SK-N-SH treated with all-trans-retinoic acid at 6 μM for 48 hours (cell line): ENCODE data around the gene PLXNC1.

Source experiments
- ARNTL ChIP-seq: fragments of 450-650 bp; formaldehyde crosslinking; IDR thresholded peaks from 2 replicates; pipeline ENCODE4 v1.5.0; 2020; ENCODE audit warnings: low read depth, mild to moderate bottlenecking, moderate library complexity, borderline replicate concordance
- CREB5 ChIP-seq: fragments of 250-450 bp; sonication (Bioruptor Pico); IDR thresholded peaks from 2 replicates; pipeline ENCODE4 v1.5.1; 2020; ENCODE audit warnings: low read depth, mild to moderate bottlenecking, moderate library complexity
- CSDC2 ChIP-seq: fragments of 250-450 bp; sonication (Bioruptor Pico); IDR thresholded peaks from 2 replicates; pipeline ENCODE4 v1.5.0; 2020; ENCODE audit warnings: mild to moderate bottlenecking, moderate library complexity
- ESRRG ChIP-seq: fragments of 250-450 bp; sonication (Bioruptor Pico); IDR thresholded peaks from 2 replicates; pipeline ENCODE4 v1.6.1; 2021; ENCODE audit warnings: mild to moderate bottlenecking
- ISL1 ChIP-seq: fragments of 250-450 bp; sonication (Bioruptor Pico); IDR thresholded peaks from 2 replicates; pipeline ENCODE4 v2.1.2; 2022; ENCODE audit warnings: mild to moderate bottlenecking, moderate library complexity
- PPARA ChIP-seq: fragments of 250-450 bp; sonication (Bioruptor Pico); IDR thresholded peaks from 2 replicates; pipeline ENCODE4 v1.5.0; 2020; ENCODE audit warnings: mild to moderate bottlenecking, borderline replicate concordance
- ZFP3 ChIP-seq: fragments of 250-450 bp; sonication (Bioruptor Pico); IDR thresholded peaks from 2 replicates; pipeline ENCODE4 v1.5.0; 2020; ENCODE audit warnings: mild to moderate bottlenecking, moderate library complexity
- ZFP30 ChIP-seq: fragments of 450-650 bp; formaldehyde crosslinking; IDR thresholded peaks from 2 replicates; pipeline ENCODE4 v1.5.0; 2022; ENCODE audit warnings: mild to moderate bottlenecking, moderate library complexity
- TF ChIP-seq, protein P1 (sequence below): fragments of 250-450 bp; sonication (Bioruptor Pico); IDR thresholded peaks from 2 replicates; pipeline ENCODE4 v1.8.0; 2020; ENCODE audit warnings: mild to moderate bottlenecking, moderate library complexity, borderline replicate concordance

DNA sequence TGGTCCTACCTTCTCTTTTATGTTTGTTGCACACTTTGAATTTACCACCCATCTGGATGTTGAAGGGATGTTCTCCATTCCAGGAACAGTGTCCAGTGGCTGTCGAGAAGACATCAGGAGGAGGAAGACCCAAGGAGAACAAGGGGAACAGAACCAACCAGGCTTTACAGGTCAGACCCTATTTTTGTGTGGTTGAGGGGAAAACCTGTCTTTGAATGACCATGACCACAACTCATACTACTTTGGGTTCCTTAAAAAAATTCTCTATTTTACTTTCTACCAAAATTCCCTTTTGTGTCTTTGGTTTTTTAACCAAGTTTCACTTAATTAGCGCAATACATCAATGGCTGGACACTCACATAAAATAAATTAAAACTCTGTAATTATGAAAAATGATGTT lies 78.7 kb downstream of the PLXNC1 start:
- TF ChIP-seq ZFP3 (CRISPR knock-in tag) (no peak), PPARA (no peak), ISL1 (CRISPR knock-in tag) (no peak), CSDC2 (CRISPR knock-in tag) (no peak), CREB5 (CRISPR knock-in tag) (no peak), ZFP30 (CRISPR knock-in tag) (no peak), ARNTL (CRISPR knock-in tag) (no peak), ESRRG (no peak)
- TF ChIP-seq, protein P1, sequence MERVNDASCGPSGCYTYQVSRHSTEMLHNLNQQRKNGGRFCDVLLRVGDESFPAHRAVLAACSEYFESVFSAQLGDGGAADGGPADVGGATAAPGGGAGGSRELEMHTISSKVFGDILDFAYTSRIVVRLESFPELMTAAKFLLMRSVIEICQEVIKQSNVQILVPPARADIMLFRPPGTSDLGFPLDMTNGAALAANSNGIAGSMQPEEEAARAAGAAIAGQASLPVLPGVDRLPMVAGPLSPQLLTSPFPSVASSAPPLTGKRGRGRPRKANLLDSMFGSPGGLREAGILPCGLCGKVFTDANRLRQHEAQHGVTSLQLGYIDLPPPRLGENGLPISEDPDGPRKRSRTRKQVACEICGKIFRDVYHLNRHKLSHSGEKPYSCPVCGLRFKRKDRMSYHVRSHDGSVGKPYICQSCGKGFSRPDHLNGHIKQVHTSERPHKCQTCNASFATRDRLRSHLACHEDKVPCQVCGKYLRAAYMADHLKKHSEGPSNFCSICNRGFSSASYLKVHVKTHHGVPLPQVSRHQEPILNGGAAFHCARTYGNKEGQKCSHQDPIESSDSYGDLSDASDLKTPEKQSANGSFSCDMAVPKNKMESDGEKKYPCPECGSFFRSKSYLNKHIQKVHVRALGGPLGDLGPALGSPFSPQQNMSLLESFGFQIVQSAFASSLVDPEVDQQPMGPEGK (CRISPR knock-in tag) = no peak
